Omental fat pad (tissue), 4 donors: Measurements from ENCODE around the gene EN1. TPM values are rescaled to one million over a fixed set of nuclear protein-coding genes. Genes with fewer than 3 reads are reported as not detected.

Experiments
- ATAC-seq: fragments of 150-250 bp; one replicate; pipeline ENCODE4 v1.9.1; 2016; ENCODE audit warnings: mild to moderate bottlenecking, moderate library complexity; ENCODE audit not compliant: low FRiP score
- DNase-seq: peaks from one replicate; pipeline ENCODE4 v3.0.0-alpha.2; 2019; ENCODE audit warnings: low spot score
- CTCF ChIP-seq, 3 donors: fragments of 450-650 bp; IDR thresholded peaks; one replicate each; pipeline ENCODE4 v1.5.1; 2016 to 2017; ENCODE audit warnings: antibody characterized with exemption in 3 of 3, mild to moderate bottlenecking in 3 of 3, moderate library complexity in 2 of 3
- total RNA-seq, 4 donors: library from RNA; depleted of rRNA; stranded (reverse); fragments of >200 nt; gene quantifications; one replicate each; pipeline ENCODE4 v1.1.0, GENCODE V29; 2016

EN1 gene
- total RNA-seq, 4 donors from 2014 or later, result 0.28 to 1.9 (median 0.61) TPM

GRCh38 chr2:118817469-118817868 is 30.0 kb downstream of the EN1 start:
- TF ChIP-seq CTCF (IDR thresholded peaks at IDR 0.05), result no peak
- no peak for ATAC-seq
- no peak for DNase-seq

- ATAC-seq, result no peak
- DNase-seq, result no peak
These were observed 30.8 kb downstream of the EN1 start for GRCh38 chr2:118816669-118817068.

GRCh38 chr2:118815731-118816130 is 31.7 kb downstream of the EN1 start:
- ATAC-seq (no peak), DNase-seq (no peak)
- TF ChIP-seq CTCF (IDR thresholded peaks at IDR 0.05), result no peak

More at GRCh38 chr2:118816669-118817068, 30.8 kb downstream of the EN1 start:
- TF ChIP-seq CTCF (IDR thresholded peaks at IDR 0.05), result no peak

DNA sequence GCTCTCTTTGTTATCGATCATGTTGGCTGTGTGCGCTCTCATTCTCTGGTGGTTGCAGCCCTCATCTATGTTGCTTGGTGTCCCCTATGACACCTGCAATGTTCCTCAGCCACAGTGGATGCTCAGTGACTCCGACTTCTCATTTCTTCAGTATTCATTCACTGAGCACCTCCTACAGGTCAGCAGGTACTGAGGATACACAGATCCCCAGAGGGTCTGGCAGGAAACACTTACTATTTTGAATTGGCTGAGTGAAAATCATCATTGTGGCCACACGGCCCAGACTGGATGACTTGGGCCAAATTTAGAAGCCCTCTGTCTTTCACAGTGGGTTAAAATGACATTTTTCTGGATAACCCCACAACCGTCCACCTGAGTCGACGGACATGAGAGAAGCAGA is 32.1 kb downstream of the EN1 start:
- ATAC-seq (no peak), DNase-seq (no peak)
- no peak for TF ChIP-seq CTCF (IDR thresholded peaks at IDR 0.05)

DNA sequence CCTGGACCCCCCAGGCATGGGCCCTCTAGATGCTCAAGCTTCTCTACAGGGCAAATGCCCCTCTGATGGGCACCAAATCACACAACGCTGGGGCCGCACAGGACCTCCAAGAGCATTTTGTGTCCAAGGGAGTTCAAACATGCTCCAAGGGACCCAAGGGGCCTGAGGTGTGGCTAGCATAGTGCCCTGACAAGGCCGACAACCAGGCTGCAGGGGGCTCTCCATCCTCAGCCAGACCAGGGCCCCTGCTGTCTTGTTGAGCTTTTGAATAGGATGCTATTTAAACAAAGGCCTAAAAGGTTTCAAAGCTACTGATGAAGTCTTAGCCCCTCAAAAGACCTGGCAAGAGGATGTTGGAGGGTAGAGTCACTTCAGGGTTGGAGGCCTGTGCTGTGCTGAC is 33.1 kb downstream of the EN1 start:
- no peak for TF ChIP-seq CTCF (IDR thresholded peaks at IDR 0.05)
- DNase-seq, result no peak
- no peak for ATAC-seq

DNA sequence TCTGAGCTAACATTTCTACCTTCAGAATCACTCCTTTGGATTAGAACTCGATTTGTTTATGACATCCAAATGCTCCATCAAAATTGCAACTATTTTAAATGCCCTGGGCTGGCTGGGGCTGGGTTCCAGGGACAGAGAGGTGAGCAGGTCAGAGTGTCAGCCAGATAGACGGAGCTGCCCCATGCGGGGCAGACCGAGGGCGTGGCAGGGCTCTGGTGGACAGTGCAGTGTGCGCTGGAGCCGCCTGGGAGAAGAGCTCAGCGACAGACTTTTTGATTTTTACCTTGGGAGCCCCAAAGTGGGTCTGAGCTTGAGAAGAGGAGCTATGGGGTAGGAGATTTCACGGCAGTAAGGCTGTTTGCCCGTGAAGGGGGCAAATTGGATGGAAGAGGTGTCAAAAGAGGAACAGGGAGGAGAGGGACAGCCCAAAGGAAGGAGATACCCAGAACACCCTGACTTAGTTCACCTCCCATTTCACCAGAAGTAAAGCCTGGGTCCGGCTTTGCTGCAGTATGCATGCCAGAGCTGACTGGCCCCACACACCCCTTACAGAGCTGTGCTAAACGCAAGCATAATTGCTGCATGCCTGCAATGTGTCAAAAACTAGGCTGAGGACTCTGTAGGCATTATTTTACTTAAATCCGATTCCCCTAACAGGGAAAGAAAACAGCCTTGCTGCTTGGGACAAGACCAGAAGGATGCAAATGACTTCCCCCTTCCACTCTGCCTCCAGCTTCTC is 33.7 kb downstream of the EN1 start:
- DNase-seq, result no peak
- no peak for TF ChIP-seq CTCF (IDR thresholded peaks at IDR 0.05)
- ATAC-seq, result no peak

DNA sequence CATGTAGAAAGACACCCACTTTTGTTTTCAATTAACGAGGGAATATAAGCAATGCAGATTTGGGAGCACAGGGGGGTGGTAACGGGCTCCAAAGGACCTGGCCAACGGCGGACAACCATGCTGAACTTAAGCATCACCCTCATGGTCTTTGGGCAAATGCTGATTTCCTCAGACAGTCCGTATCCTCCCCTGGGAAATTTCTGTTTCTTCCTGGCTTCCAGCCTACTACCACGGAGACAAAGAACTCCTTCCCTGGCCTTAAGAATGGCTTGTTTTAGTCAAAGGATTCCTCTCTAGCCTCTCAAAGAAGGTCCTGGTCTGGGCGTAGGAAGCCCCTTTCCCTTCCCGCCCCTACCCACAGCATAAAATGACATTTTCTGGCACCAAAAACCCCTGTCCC is 34.3 kb downstream of the EN1 start:
- no peak for DNase-seq
- TF ChIP-seq CTCF (IDR thresholded peaks at IDR 0.05), result no peak
- no peak for ATAC-seq
